H1 (cell line): Measurements from ENCODE around the gene BARHL2. TPM values are rescaled to one million over a fixed set of nuclear protein-coding genes. Genes with fewer than 3 reads are reported as not detected.

ENCODE experiments used
- CTCF ChIA-PET: fragments of 300-600 bp; sonication (Branson Sonifier 250); formaldehyde crosslinking; loops from one replicate; lab custom pipeline; 2021; ENCODE audit not compliant: partially characterized antibody; lab: Charles Lee
- POLR2A ChIA-PET: fragments of 300-600 bp; sonication (Branson Sonifier 250); formaldehyde crosslinking; loops from one replicate; lab custom pipeline; 2021; ENCODE audit warnings: inconsistent platforms; ENCODE audit not compliant: partially characterized antibody; lab: Charles Lee
- DNase-seq, 2 experiments: peaks; one replicate each; pipeline versions ENCODE4 v3.0.0 to v3.0.0-alpha.2; 2010 to 2022; ENCODE audit warnings: low spot score in 2 of 2, low read depth in 1 of 2, mixed read lengths in 1 of 2
- FAIRE-seq: peaks from 2 replicates; lab custom pipeline; 2011; peaks lifted over from hg19 to GRCh38; lab: Jason Lieb, UNC
- H2AFZ ChIP-seq: 2 replicates; pipeline ENCODE4 v1.8.1; 2012; ENCODE audit warnings: low read length, inconsistent platforms
- H2AK5ac ChIP-seq: 2 replicates; pipeline ENCODE4 v1.6.1; 2013; ENCODE audit warnings: low read depth, low read length
- H2BK120ac ChIP-seq: replicated peaks from 2 replicates; pipeline ENCODE3; 2013; ENCODE audit warnings: low read depth, low read length, inconsistent platforms
- H2BK12ac ChIP-seq: 2 replicates; pipeline ENCODE4 v1.6.1; 2013; ENCODE audit warnings: low read depth, low read length
- H2BK15ac ChIP-seq: 2 replicates; pipeline ENCODE4 v1.6.1; 2013; ENCODE audit warnings: low read length
- H2BK20ac ChIP-seq: 2 replicates; pipeline ENCODE4 v1.6.1; 2013; ENCODE audit warnings: low read length
- H2BK5ac ChIP-seq: 2 replicates; pipeline ENCODE4 v1.6.1; 2013; ENCODE audit warnings: low read depth, low read length
- H3K14ac ChIP-seq: 2 replicates; pipeline ENCODE4 v1.6.1; 2013; ENCODE audit warnings: inconsistent platforms; ENCODE audit not compliant: insufficient read length
- H3K18ac ChIP-seq: 2 replicates; pipeline ENCODE4 v1.6.1; 2013; ENCODE audit warnings: low read length; ENCODE audit errors: extremely low read depth
- H3K23ac ChIP-seq: 2 replicates; pipeline ENCODE4 v1.6.1; 2013; ENCODE audit warnings: inconsistent platforms; ENCODE audit not compliant: insufficient read length
- H3K23me2 ChIP-seq: 2 replicates; pipeline ENCODE4 v1.6.1; 2013; ENCODE audit warnings: low read depth, low read length
- H3K27ac ChIP-seq: 2 replicates; pipeline ENCODE4 v1.6.1; 2011; ENCODE audit warnings: low read depth, low read length, inconsistent platforms
- H3K27me3 ChIP-seq, 4 experiments: replicated peaks in 1 of 4; 1 replicate in 1 of 4; 2 replicates in 3 of 4; pipeline versions ENCODE4 v1.6.1 to v1.8.1; 2011 to 2013; ENCODE audit warnings: low read length in 3 of 4, mild to moderate bottlenecking in 3 of 4, inconsistent platforms in 2 of 4, mixed read lengths in 2 of 4, moderate library complexity in 1 of 4; ENCODE audit not compliant: control insufficient read depth in 3 of 4, insufficient read depth in 3 of 4; ENCODE audit errors: extremely low read depth in 1 of 4
- H3K36me3 ChIP-seq, 4 experiments: 2 replicates each; pipeline versions ENCODE4 v1.6.1 to v1.8.1; 2011 to 2013; ENCODE audit warnings: mild to moderate bottlenecking in 4 of 4, low read length in 3 of 4, moderate library complexity in 2 of 4, control low read depth in 1 of 4, inconsistent platforms in 1 of 4; ENCODE audit not compliant: insufficient read depth in 4 of 4, control insufficient read depth in 2 of 4
- H3K4ac ChIP-seq: replicated peaks from 2 replicates; pipeline ENCODE3; 2013; ENCODE audit warnings: low read length, low read depth, mixed read lengths, inconsistent platforms; ENCODE audit not compliant: insufficient read length
- H3K4me1 ChIP-seq, 4 experiments: replicated peaks in 1 of 4; 1 replicate in 1 of 4; 2 replicates in 3 of 4; pipeline versions ENCODE4 v1.6.1 to v1.8.1; 2011 to 2013; ENCODE audit warnings: low read length in 3 of 4, inconsistent platforms in 2 of 4, mixed read lengths in 1 of 4; ENCODE audit not compliant: insufficient read depth in 4 of 4, control insufficient read depth in 3 of 4
- H3K4me2 ChIP-seq, 2 experiments: 2 replicates each; pipeline versions ENCODE4 v1.6.1 to v1.8.1; 2011 to 2013; ENCODE audit warnings: low read depth in 2 of 2, low read length in 2 of 2, control low read depth in 1 of 2, inconsistent platforms in 1 of 2, mild to moderate bottlenecking in 1 of 2; ENCODE audit not compliant: insufficient read depth in 1 of 2
- H3K4me3 ChIP-seq, 4 experiments: fragments of 200-600, 300-600 bp in 1 of 4; sonication (generic), shearing (Covaris generic), sonication (Bioruptor Twin) in 1 of 4; 2 replicates each; pipeline versions ENCODE4 v1.5.1 to v1.8.1; 2011 to 2016; ENCODE audit warnings: low read length in 4 of 4, low read depth in 3 of 4, control low read depth in 2 of 4, inconsistent platforms in 2 of 4, mild to moderate bottlenecking in 2 of 4, mixed read lengths in 1 of 4, moderate library complexity in 1 of 4; ENCODE audit not compliant: insufficient read depth in 2 of 4; ENCODE audit errors: extremely low read depth in 1 of 4
- H3K56ac ChIP-seq: replicated peaks from 2 replicates; pipeline ENCODE3; 2013; ENCODE audit warnings: low read depth, mild to moderate bottlenecking, mixed read lengths, low read length, inconsistent platforms; ENCODE audit not compliant: insufficient read length
- H3K79me1 ChIP-seq: 2 replicates; pipeline ENCODE4 v1.6.1; 2013; ENCODE audit warnings: low read depth, low read length, control low read depth
- H3K79me2 ChIP-seq, 2 experiments: 2 replicates each; pipeline versions ENCODE4 v1.6.1 to v1.8.1; 2012 to 2013; ENCODE audit warnings: low read length in 2 of 2, mild to moderate bottlenecking in 2 of 2, inconsistent platforms in 1 of 2; ENCODE audit not compliant: insufficient read depth in 2 of 2, control insufficient read depth in 1 of 2
- H3K9ac ChIP-seq, 4 experiments: replicated peaks in 1 of 4; 1 replicate in 1 of 4; 2 replicates in 3 of 4; pipeline versions ENCODE4 v1.6.1 to v1.8.1; 2011 to 2013; ENCODE audit warnings: low read depth in 3 of 4, low read length in 3 of 4, control low read depth in 2 of 4, mild to moderate bottlenecking in 2 of 4, moderate library complexity in 2 of 4, inconsistent platforms in 1 of 4; ENCODE audit errors: extremely low read depth in 1 of 4
- H3K9me3 ChIP-seq, 2 experiments: 2 replicates each; pipeline versions ENCODE4 v1.6.1 to v1.8.1; 2012 to 2013; ENCODE audit warnings: mild to moderate bottlenecking in 2 of 2, moderate library complexity in 2 of 2, control low read depth in 1 of 2, inconsistent platforms in 1 of 2, low read depth in 1 of 2, low read length in 1 of 2, mixed read lengths in 1 of 2; ENCODE audit not compliant: insufficient read depth in 2 of 2
- H4K20me1 ChIP-seq, 2 experiments: replicated peaks in 1 of 2; 2 replicates each; pipeline versions ENCODE3 to v1.8.1; 2011 to 2013; ENCODE audit warnings: inconsistent platforms in 2 of 2, low read length in 2 of 2, mild to moderate bottlenecking in 1 of 2; ENCODE audit not compliant: insufficient read depth in 2 of 2, control insufficient read depth in 1 of 2
- H4K5ac ChIP-seq: 2 replicates; pipeline ENCODE4 v1.6.1; 2013; ENCODE audit warnings: low read length, low read depth, mixed read lengths, inconsistent platforms; ENCODE audit not compliant: insufficient read length
- H4K8ac ChIP-seq: 2 replicates; pipeline ENCODE4 v1.8.0; 2013; ENCODE audit warnings: mild to moderate bottlenecking, moderate library complexity, low read length, inconsistent platforms; ENCODE audit not compliant: insufficient read depth; ENCODE audit errors: extremely low read depth
- H4K91ac ChIP-seq: replicated peaks from 2 replicates; pipeline ENCODE3; 2013; ENCODE audit warnings: low read length, mixed read lengths, inconsistent platforms; ENCODE audit not compliant: insufficient read length
- JUND ChIP-seq: IDR thresholded peaks from 2 replicates; pipeline ENCODE4 v1.6.1; 2011; ENCODE audit warnings: mild to moderate bottlenecking, improper control_type of control experiment, low read length
- KDM4A ChIP-seq: IDR thresholded peaks from one replicate; pipeline ENCODE4 v1.7.1; 2012; ENCODE audit warnings: low read depth, mild to moderate bottlenecking, moderate library complexity, low read length, inconsistent platforms; ENCODE audit not compliant: severe bottlenecking
- MAFK ChIP-seq: IDR thresholded peaks from 2 replicates; pipeline ENCODE4 v1.6.1; 2012; ENCODE audit warnings: low read depth, mild to moderate bottlenecking, improper control_type of control experiment, low read length
- PHF8 ChIP-seq: fragments of 200-600 bp; sonication (generic); conservative IDR thresholded peaks from 2 replicates; pipeline ENCODE4 v1.7.1; 2012; ENCODE audit warnings: low read depth, mild to moderate bottlenecking, inconsistent platforms, low read length, moderate library complexity
- SAP30 ChIP-seq: fragments of 300-600 bp; sonication (generic); IDR thresholded peaks from 2 replicates; pipeline ENCODE4 v1.7.1; 2012; ENCODE audit warnings: low read length, moderate library complexity, mild to moderate bottlenecking, inconsistent platforms; ENCODE audit not compliant: insufficient read depth, insufficient replicate concordance
- SRF ChIP-seq: IDR thresholded peaks from 2 replicates; pipeline ENCODE4 v1.6.1; 2011; ENCODE audit warnings: mild to moderate bottlenecking, low read depth, low read length, moderate library complexity
- TBP ChIP-seq: IDR thresholded peaks from 2 replicates; pipeline ENCODE4 v1.6.1; 2011; ENCODE audit warnings: low read depth, low read length, improper control_type of control experiment
- polyA plus RNA-seq, 7 experiments: library from polyadenylated mRNA; depleted of rRNA in 3 of 7; stranded (reverse) in 5 of 7; unstranded in 2 of 7; fragments of >200 nt in 5 of 7; fragments of 200-250 nt in 2 of 7; gene quantifications; 1 replicate in 5 of 7; 2 replicates in 1 of 7; 4 replicates in 1 of 7; pipeline versions ENCODE4 v1.2.1 to v1.2.3, GENCODE V29; 2011 to 2013; ENCODE audit warnings: missing spikeins in 2 of 7, mixed read lengths in 2 of 7
- total RNA-seq: library from RNA; stranded (reverse); fragmentation: NEBNext Ultra II Directional; extraction: Animal tissue kit (Norgen Biotek cat#: 25700); gene quantifications from 2 replicates; pipeline ENCODE4 v1.2.1, GENCODE V29; 2021

BARHL2 gene
- total and polyA plus RNA-seq, 2 of the 8 experiments (the other 6 are each of a cell fraction or from before 2014, with no cell fraction given), result 0.15 TPM; not detected in 1

GRCh38 chr1:90748668-90749067, 31.6 kb upstream of the BARHL2 start:
- no peaks in the 10 kb centered on the region for H3K9me3 ChIP-seq
- H3K36me3 ChIP-seq, result no peaks in the 10 kb centered on the region
- H3K14ac ChIP-seq, result no peak overlapping the region
- no peaks in the 10 kb centered on the region for H3K79me1 ChIP-seq
- H3K18ac ChIP-seq, result no peak overlapping the region
- no peaks in the 10 kb centered on the region; a peak in 1 of 7 replicates for H3K27me3 ChIP-seq
- H3K4me1 ChIP-seq, result no peaks in the 10 kb centered on the region; a peak in 1 of 7 replicates
- no peak overlapping the region for H3K4me2 ChIP-seq
- no peak overlapping the region for H3K9ac ChIP-seq
- FAIRE-seq (no peak), DNase-seq (no peak)
- no peak overlapping the region for H2AFZ ChIP-seq
- H3K23me2 ChIP-seq, result no peaks in the 10 kb centered on the region; the same call in 1 of the 2 replicates
- no peak overlapping the region for H4K5ac ChIP-seq
- TF ChIP-seq SRF, result no peak
- TF ChIP-seq KDM4A, result no peak
- no peak for TF ChIP-seq JUND
- no peak for TF ChIP-seq MAFK
- no peak for TF ChIP-seq PHF8
- no peak for TF ChIP-seq TBP
- TF ChIP-seq SAP30, result no peak
- TF ChIP-seq, all 59 proteins: peak for 0
- no peak overlapping the region for H2BK5ac ChIP-seq
- H3K56ac ChIP-seq, result no peak overlapping the region
- H2BK20ac ChIP-seq, result no peak overlapping the region
- ChIA-PET POLR2A (interaction anchor here (1.2 kb wide), 1 partner anchor 26 kb away, joined by 4 read pairs; no protein-coding TSS in a partner anchor), CTCF (no interaction called here)
- H3K4ac ChIP-seq, result no peak overlapping the region
- H2AK5ac ChIP-seq, result no peak overlapping the region
- no peak overlapping the region for H4K91ac ChIP-seq
- H3K23ac ChIP-seq, result no peak overlapping the region
- no peak overlapping the region for H3K27ac ChIP-seq
- H2BK120ac ChIP-seq, result no peak overlapping the region
- H2BK12ac ChIP-seq, result no peak overlapping the region
- no peak overlapping the region for H4K8ac ChIP-seq
- H3K4me3 ChIP-seq, result no peak overlapping the region
- H3K79me2 ChIP-seq, result no peaks in the 10 kb centered on the region
- H4K20me1 ChIP-seq, result no peaks in the 10 kb centered on the region
- H2BK15ac ChIP-seq, result no peak overlapping the region
